Colonic mucosa (tissue), 4 donors: ENCODE data around the gene CPXM2. TPM values are rescaled to one million over a fixed set of nuclear protein-coding genes. Genes with fewer than 3 reads are reported as not detected.

Experiments used
- DNase-seq: peaks from one replicate; pipeline ENCODE4 v3.0.0-alpha.2; 2020
- H3K27ac ChIP-seq: fragments of 200-600 bp; one replicate; pipeline ENCODE4 v1.8.0; 2021
- H3K27me3 ChIP-seq: fragments of 200-600 bp; one replicate; pipeline ENCODE4 v1.8.0; 2021
- H3K36me3 ChIP-seq: fragments of 200-600 bp; one replicate; pipeline ENCODE4 v1.8.0; 2021
- H3K4me1 ChIP-seq: fragments of 200-600 bp; one replicate; pipeline ENCODE4 v1.8.0; 2021; ENCODE audit warnings: mild to moderate bottlenecking
- H3K4me3 ChIP-seq: fragments of 200-600 bp; one replicate; pipeline ENCODE4 v1.8.0; 2021
- H3K9ac ChIP-seq, 2 donors: one replicate each; pipeline ENCODE4 v1.7.0; 2013; ENCODE audit warnings: control low read depth in 2 of 2, low read depth in 2 of 2, low read length in 2 of 2
- H3K9me3 ChIP-seq: fragments of 200-600 bp; one replicate; pipeline ENCODE4 v1.8.0; 2021
- intact Hi-C: fragments of 100-400 bp; cut with DNase I; formaldehyde crosslinking; loops from one replicate; pipeline ENCODE4 v1.14.1; 2022
- total RNA-seq, 2 donors: library from RNA; stranded (reverse); fragmentation: NEBNext Ultra II Directional in 1 of 2; extraction: Animal tissue kit (Norgen Biotek cat#: 25700) in 1 of 2; gene quantifications; one replicate each; pipeline ENCODE4 v1.2.1, GENCODE V29; 2021
- TF ChIP-seq, protein P1 (sequence below): fragments of 200-600 bp; IDR thresholded peaks from one replicate; pipeline ENCODE4 v1.8.0; 2022; ENCODE audit warnings: antibody characterized with exemption, mild to moderate bottlenecking
- donor health status: healthy.
- donor health status: DM: no; HTN: no; CAD: no.
- donor health status: DM: no; HTN: no; CAD: no.

CPXM2 gene
- total RNA-seq, 2 donors from 2014 or later: 5.8 to 12.9 TPM

DNA sequence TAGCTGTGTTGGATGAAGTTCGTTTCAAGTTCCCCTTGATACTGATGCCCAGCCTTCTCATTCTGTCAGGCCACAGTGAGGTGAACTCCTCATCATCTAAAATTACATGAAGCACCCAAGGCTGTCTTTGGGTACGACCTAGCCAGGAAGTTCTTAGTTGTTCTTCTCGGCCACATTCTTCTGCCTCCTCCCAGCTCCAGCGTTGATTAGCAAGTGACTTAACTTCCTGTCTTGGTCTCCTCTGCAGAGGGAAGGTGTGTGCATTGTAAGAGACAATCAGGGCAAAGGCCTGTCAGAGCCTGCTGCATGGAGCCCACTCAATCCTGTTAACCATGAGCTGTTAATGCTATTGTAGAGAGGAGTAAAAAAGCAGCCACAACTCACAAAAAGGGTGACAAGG lies 43.2 kb upstream of the CPXM2 start:
- no peaks in the 10 kb centered on the region for H3K36me3 ChIP-seq
- no peaks in the 10 kb centered on the region for H3K27me3 ChIP-seq
- no peak for DNase-seq
- H3K4me1 ChIP-seq: no peaks in the 10 kb centered on the region
- TF ChIP-seq, protein P1, sequence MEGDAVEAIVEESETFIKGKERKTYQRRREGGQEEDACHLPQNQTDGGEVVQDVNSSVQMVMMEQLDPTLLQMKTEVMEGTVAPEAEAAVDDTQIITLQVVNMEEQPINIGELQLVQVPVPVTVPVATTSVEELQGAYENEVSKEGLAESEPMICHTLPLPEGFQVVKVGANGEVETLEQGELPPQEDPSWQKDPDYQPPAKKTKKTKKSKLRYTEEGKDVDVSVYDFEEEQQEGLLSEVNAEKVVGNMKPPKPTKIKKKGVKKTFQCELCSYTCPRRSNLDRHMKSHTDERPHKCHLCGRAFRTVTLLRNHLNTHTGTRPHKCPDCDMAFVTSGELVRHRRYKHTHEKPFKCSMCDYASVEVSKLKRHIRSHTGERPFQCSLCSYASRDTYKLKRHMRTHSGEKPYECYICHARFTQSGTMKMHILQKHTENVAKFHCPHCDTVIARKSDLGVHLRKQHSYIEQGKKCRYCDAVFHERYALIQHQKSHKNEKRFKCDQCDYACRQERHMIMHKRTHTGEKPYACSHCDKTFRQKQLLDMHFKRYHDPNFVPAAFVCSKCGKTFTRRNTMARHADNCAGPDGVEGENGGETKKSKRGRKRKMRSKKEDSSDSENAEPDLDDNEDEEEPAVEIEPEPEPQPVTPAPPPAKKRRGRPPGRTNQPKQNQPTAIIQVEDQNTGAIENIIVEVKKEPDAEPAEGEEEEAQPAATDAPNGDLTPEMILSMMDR: no peak
- H3K4me3 ChIP-seq: no peak overlapping the region
- H3K9me3 ChIP-seq: no peaks in the 10 kb centered on the region
- H3K27ac ChIP-seq: no peak overlapping the region
- intact Hi-C loops: no loop called here
- no peak overlapping the region for H3K9ac ChIP-seq

DNA sequence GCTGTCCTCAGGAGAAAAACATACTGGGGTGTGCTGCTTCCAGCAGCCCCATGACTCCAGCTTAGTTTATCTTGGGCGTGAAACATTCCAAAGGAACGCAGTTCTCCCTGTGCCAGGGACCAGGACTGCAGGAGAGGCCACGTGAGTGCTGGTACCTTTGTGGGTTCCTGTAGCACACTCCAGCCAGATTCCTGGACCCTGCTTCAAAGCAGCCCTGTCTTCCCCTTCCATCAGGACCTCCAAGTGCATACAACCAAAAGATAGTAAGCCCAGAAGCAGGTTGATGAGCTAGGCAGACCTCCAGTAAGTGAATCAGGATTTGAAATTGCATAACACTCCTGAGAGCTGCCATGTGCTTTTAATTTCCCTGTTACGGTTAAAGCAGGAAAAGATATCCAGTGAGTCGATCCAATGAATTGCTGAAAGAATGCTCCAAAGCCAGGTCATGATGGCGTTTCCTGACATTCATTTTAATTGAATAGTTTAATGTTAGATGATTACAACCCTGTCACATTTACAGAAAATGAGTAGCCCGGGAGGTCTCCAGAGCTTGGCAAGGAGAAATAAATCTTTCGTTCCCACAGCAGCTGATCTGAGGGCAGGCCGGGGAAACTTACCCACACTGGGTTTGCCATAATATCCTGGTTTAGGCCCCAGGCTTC lies 38.9 kb upstream of the CPXM2 start:
- TF ChIP-seq, protein P1: no peak
- Histone ChIP-seq H3K4me3 (no peak overlapping the region), H3K4me1 (no peaks in the 10 kb centered on the region), H3K27me3 (no peaks in the 10 kb centered on the region), H3K9ac (no peak overlapping the region), H3K36me3 (no peaks in the 10 kb centered on the region), H3K27ac (no peak overlapping the region), H3K9me3 (no peaks in the 10 kb centered on the region)
- DNase-seq: no peak
- intact Hi-C loops: no loop called here

DNA sequence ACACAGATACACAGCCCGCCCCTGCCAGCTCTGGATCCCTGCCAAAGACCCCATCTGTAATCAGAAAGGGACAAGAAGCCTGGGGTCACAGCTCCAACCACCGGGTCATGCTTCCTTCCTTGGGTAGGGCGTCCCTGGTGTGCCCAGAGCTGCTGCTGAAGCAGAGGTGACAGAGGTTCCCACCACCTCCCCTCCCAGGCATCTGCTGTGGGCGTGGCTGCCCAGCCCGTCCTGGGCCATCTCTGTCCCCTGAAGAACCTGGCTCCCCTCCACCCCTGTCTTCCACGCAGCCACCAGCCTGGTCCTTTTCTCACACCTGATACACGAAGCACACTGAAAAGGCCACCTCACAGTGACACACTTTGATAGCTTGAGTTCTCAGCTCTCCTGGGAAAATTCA lies 38.2 kb upstream of the CPXM2 start:
- TF ChIP-seq, protein P1: no peak
- no peaks in the 10 kb centered on the region for H3K36me3 ChIP-seq
- no peaks in the 10 kb centered on the region for H3K27me3 ChIP-seq
- intact Hi-C loops: no loop called here
- DNase-seq: no peak
- no peak overlapping the region for H3K27ac ChIP-seq
- no peaks in the 10 kb centered on the region for H3K4me1 ChIP-seq
- H3K4me3 ChIP-seq: no peak overlapping the region
- H3K9ac ChIP-seq: no peak overlapping the region
- H3K9me3 ChIP-seq: no peaks in the 10 kb centered on the region

DNA sequence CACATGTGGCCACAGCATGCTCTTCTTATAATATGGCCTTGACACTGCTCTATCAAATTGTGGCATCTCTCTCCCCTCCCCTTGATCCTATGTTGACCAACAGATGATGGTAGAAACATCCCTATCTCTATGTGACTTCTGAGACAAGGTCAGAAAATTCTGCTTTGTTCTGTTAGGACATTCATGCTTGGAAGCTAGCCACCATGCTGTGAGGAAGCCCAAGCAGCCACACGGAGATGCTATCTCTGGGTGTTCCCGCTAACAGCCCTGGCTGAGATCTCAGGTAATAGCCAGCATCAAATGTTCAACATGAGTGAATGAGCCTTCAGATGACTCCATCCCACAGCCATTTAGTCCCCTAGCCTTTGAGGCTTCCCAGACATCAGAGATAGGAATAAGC lies 36.8 kb upstream of the CPXM2 start:
- H3K4me3 ChIP-seq: no peak overlapping the region
- no peak overlapping the region for H3K9ac ChIP-seq
- no peak overlapping the region for H3K27ac ChIP-seq
- H3K27me3 ChIP-seq: no peaks in the 10 kb centered on the region
- no peak for DNase-seq
- H3K4me1 ChIP-seq: no peaks in the 10 kb centered on the region
- H3K36me3 ChIP-seq: no peaks in the 10 kb centered on the region
- TF ChIP-seq, protein P1: no peak
- intact Hi-C loops: no loop called here
- H3K9me3 ChIP-seq: no peaks in the 10 kb centered on the region

DNA sequence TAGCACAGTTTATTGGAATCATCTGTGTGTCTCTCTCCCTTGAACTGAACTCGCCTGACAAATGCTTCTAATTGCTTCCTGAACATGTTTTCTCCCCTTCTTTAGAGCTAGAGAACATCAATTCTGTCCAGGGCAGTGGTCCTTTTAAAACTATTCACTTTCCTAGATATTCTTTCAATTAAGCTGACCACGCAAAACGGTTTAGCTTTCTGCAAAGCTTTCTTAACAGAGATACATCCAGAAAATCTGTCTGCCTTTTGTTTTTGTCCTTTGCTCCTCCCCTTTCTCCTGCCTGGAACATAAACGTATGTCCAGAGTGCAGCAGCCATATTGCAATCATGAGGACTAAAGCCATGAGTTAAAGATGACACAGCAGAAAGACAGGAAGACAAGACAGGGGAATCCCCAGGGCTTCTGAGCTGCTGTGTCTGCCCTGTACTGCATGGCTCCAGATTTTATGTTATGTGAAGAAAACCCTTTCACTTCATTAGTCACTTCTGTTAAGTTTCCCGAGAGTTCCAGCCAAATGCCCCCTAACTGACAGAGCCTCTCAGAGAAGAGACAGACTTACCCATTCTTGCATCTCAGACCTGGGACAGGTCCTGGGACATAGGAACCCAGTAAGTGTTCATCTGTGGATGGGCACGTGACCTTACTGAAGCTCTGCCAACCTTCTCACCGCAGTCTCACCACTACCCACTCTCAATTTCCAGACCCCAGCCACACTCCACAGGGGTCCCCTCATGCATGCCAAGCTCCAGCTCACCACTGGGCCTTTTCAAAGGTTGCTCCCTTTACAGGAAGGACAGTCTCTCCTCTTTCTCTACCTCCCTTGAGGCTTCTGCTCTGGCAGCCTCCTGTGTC lies 35.0 kb upstream of the CPXM2 start:
- no peak overlapping the region for H3K9ac ChIP-seq
- H3K36me3 ChIP-seq: no peaks in the 10 kb centered on the region
- H3K27ac ChIP-seq: no peak overlapping the region
- H3K9me3 ChIP-seq: no peaks in the 10 kb centered on the region
- no peak overlapping the region for H3K4me3 ChIP-seq
- TF ChIP-seq, protein P1: no peak
- no peaks in the 10 kb centered on the region for H3K27me3 ChIP-seq
- DNase-seq: no peak
- intact Hi-C loops: no loop called here
- no peaks in the 10 kb centered on the region for H3K4me1 ChIP-seq
